T-cell (primary cell): ENCODE data around the gene DAZL. TPM values are rescaled to one million over a fixed set of nuclear protein-coding genes. Genes with fewer than 3 reads are reported as not detected.

Source experiments
- ATAC-seq, 4 experiments: fragments of 200-7000 bp in 3 of 4; fragments of 150-1000 bp in 1 of 4; cut with Tn5 transposase; replicated peaks in 1 of 4; 1 replicate in 3 of 4; 2 replicates in 1 of 4; pipeline ENCODE4 v1.10.0; 2021; ENCODE audit warnings: moderate library complexity in 3 of 4, mild to moderate bottlenecking in 2 of 4, moderate number of reproducible peaks in 1 of 4
- CTCF ChIA-PET, 2 donors: fragments of 300-600 bp; sonication (Branson Sonifier 250); formaldehyde crosslinking; loops; one replicate each; lab custom pipeline; 2022; ENCODE audit warnings: antibody characterized with exemption in 2 of 2; lab: Charles Lee
- POLR2A ChIA-PET, 2 donors: fragments of 300-600 bp; sonication (Branson Sonifier 250); formaldehyde crosslinking; loops; one replicate each; lab custom pipeline; 2022; ENCODE audit warnings: antibody characterized with exemption in 2 of 2; lab: Charles Lee
- DNase-seq, 35 experiments: peaks; one replicate each; pipeline versions ENCODE4 v3.0.0 to v3.0.0-alpha.2; 2013 to 2023
- H3K27ac ChIP-seq: one replicate; pipeline ENCODE4 v1.5.1; 2013; ENCODE audit warnings: low read length
- H3K27me3 ChIP-seq, 2 experiments: replicated peaks in 1 of 2; 1 replicate in 1 of 2; 2 replicates in 1 of 2; pipeline versions ENCODE4 v1.6.1 to v1.7.0; 2013; ENCODE audit warnings: low read length in 1 of 2, mixed read lengths in 1 of 2; ENCODE audit not compliant: control insufficient read depth in 2 of 2, insufficient read depth in 2 of 2; ENCODE audit errors: extremely low read depth in 1 of 2
- H3K36me3 ChIP-seq, 2 donors: 1 replicate in 1 of 2; 2 replicates in 1 of 2; pipeline versions ENCODE4 v1.6.1 to v1.7.0; 2013; ENCODE audit warnings: low read length in 1 of 2; ENCODE audit not compliant: control insufficient read depth in 2 of 2, insufficient read depth in 1 of 2; ENCODE audit errors: extremely low read depth in 1 of 2
- H3K4me1 ChIP-seq, 2 experiments: 1 replicate in 1 of 2; 2 replicates in 1 of 2; pipeline versions ENCODE4 v1.6.1 to v1.7.0; 2013; ENCODE audit warnings: low read length in 2 of 2, mixed read lengths in 1 of 2; ENCODE audit not compliant: insufficient read depth in 2 of 2, control insufficient read depth in 1 of 2; ENCODE audit errors: extremely low read depth in 1 of 2
- H3K4me3 ChIP-seq, 2 donors: 1 replicate in 1 of 2; 2 replicates in 1 of 2; pipeline versions ENCODE4 v1.5.1 to v1.7.0; 2013; ENCODE audit warnings: mild to moderate bottlenecking in 2 of 2, low read length in 1 of 2, moderate library complexity in 1 of 2; ENCODE audit not compliant: control insufficient read depth in 1 of 2; ENCODE audit errors: extremely low read depth in 1 of 2
- H3K9me3 ChIP-seq: 2 replicates; pipeline ENCODE4 v1.7.0; 2013
- H3K27ac Mint-ChIP-seq, 2 donors: one replicate each; pipeline ENCODE4 v1.8.0; 2020 to 2021; ENCODE audit warnings: mild to moderate bottlenecking in 2 of 2, mixed read lengths in 2 of 2
- H3K27me3 Mint-ChIP-seq, 2 donors: one replicate each; pipeline ENCODE4 v1.8.0; 2021 to 2022; ENCODE audit warnings: mixed read lengths in 2 of 2
- H3K36me3 Mint-ChIP-seq: one replicate; pipeline ENCODE4 v1.8.0; 2021; ENCODE audit warnings: mixed read lengths
- H3K4me1 Mint-ChIP-seq, 3 donors: one replicate each; pipeline ENCODE4 v1.8.0; 2020 to 2022; ENCODE audit warnings: mixed read lengths in 3 of 3, mild to moderate bottlenecking in 1 of 3
- H3K4me3 Mint-ChIP-seq, 3 donors: one replicate each; pipeline ENCODE4 v1.8.0; 2020 to 2022; ENCODE audit warnings: mild to moderate bottlenecking in 3 of 3, mixed read lengths in 3 of 3, moderate library complexity in 3 of 3
- H3K9me3 Mint-ChIP-seq, 3 donors: one replicate each; pipeline ENCODE4 v1.8.0; 2020 to 2022; ENCODE audit warnings: mixed read lengths in 3 of 3
- WGBS: methylation state at CpG from one replicate; pipeline ENCODE4 v1.1.5; 2013; ENCODE audit warnings: missing lambda C conversion rate; ENCODE audit not compliant: insufficient coverage; 5-methylcytosine and 5-hydroxymethylcytosine counted together
- total RNA-seq, 35 experiments: library from RNA in 6 of 35; stranded (reverse) in 6 of 35; fragments of 120-200 nt in 1 of 35; gene quantifications; one replicate each; pipeline versions ENCODE4 v1.2.1 to v1.2.4 and lab custom pipeline; 2013 to 2026

The DAZL gene
- total RNA-seq, 5 donors from 2014 or later (not counting 1 experiment from before 2014, with no cell fraction given): not detected

GRCh38 chr3:16587681-16588060, 17.6 kb downstream of the DAZL start:
- Histone ChIP-seq H3K4me3 (no peak overlapping the region), H3K9me3 (no peaks in the 10 kb centered on the region), H3K27ac (no peak overlapping the region), H3K27me3 (no peaks in the 10 kb centered on the region), H3K36me3 (no peaks in the 10 kb centered on the region), H3K4me1 (no peaks in the 10 kb centered on the region)
- H3K27ac Mint-ChIP-seq: no peak overlapping the region
- peaks cover 0 to 7% (median 3%) of the 10 kb centered on the region in 3 donors for H3K4me1 Mint-ChIP-seq
- ATAC-seq (no peak), DNase-seq (no peak)
- H3K4me3 Mint-ChIP-seq: no peak overlapping the region
- peaks cover 0 to 3% of the 10 kb centered on the region in 2 donors for H3K27me3 Mint-ChIP-seq
- ChIA-PET CTCF (interaction anchor here (0.7 to 1.1 kb wide), 3 partner anchors 12 to 642 kb away, joined by 3 read pairs; no protein-coding TSS in a partner anchor), POLR2A (no interaction called here)
- H3K36me3 Mint-ChIP-seq: no peaks in the 10 kb centered on the region
- H3K9me3 Mint-ChIP-seq: no peaks in the 10 kb centered on the region

DNA sequence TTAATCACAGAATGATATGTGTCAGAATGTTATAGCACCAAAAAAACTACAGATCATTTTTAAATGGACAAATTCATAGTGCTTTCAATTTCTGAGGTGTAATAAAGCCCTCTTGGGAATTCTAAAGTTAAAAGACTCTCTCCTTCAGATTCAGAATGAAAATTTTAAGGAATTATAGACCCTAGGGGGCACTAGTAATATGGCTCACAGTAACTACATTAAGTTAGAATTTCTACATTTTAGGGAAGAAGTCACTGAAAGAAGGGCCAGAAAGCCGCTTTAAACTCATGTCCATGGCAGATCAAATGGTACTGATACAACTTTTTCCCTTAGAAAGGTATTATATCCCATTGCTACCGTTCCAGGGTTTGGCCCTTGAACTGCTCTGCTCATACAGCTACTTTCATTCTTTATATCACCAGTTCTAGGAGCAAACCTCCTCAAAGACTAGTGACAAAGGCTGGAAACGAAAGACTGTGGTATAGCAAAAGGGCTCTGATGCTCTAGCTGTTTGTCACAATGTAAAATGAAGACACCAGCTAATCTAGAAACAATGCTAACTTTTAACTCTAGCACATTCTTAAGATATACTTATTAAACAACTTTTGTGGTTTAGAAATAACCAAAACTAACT, 18.1 kb downstream of the DAZL start:
- H3K36me3 ChIP-seq: no peaks in the 10 kb centered on the region
- no peaks in the 10 kb centered on the region for H3K27me3 ChIP-seq
- DNase-seq (no peak), ATAC-seq (no peak)
- POLR2A ChIA-PET: no interaction called here
- Mint-ChIP-seq H3K27ac (no peak overlapping the region), H3K4me3 (no peak overlapping the region), H3K27me3 (peaks cover 0 to 3% of the 10 kb centered on the region in 2 donors), H3K36me3 (no peaks in the 10 kb centered on the region), H3K4me1 (peaks cover 0 to 7% (median 3%) of the 10 kb centered on the region in 3 donors), H3K9me3 (no peaks in the 10 kb centered on the region)
- CTCF ChIA-PET: interaction anchor here (0.5 to 1.1 kb wide), 3 partner anchors 13 to 642 kb away, joined by 3 to 9 read pairs (median 3); no protein-coding TSS in a partner anchor
- no CpG with 5 or more reads among the region's 3 CpGs for WGBS
- H3K4me3 ChIP-seq: no peak overlapping the region
- no peaks in the 10 kb centered on the region for H3K4me1 ChIP-seq
- H3K9me3 ChIP-seq: no peaks in the 10 kb centered on the region
- no peak overlapping the region for H3K27ac ChIP-seq

GRCh38 chr3:16584880-16585279, 20.3 kb downstream of the DAZL start:
- Mint-ChIP-seq H3K27me3 (no peaks in the 10 kb centered on the region), H3K27ac (no peak overlapping the region), H3K36me3 (no peaks in the 10 kb centered on the region), H3K4me1 (peaks cover 0 to 5% (median under 1%) of the 10 kb centered on the region in 3 donors), H3K9me3 (no peaks in the 10 kb centered on the region), H3K4me3 (no peak overlapping the region)
- no peak overlapping the region for H3K27ac ChIP-seq
- ATAC-seq: no peak
- H3K4me1 ChIP-seq: no peaks in the 10 kb centered on the region
- H3K4me3 ChIP-seq: no peak overlapping the region
- no peaks in the 10 kb centered on the region for H3K36me3 ChIP-seq
- no peaks in the 10 kb centered on the region for H3K9me3 ChIP-seq
- no peaks in the 10 kb centered on the region for H3K27me3 ChIP-seq
- ChIA-PET CTCF (no interaction called here), POLR2A (no interaction called here)
- no CpG with 5 or more reads among the region's 2 CpGs for WGBS
- DNase-seq: no peak

DNA sequence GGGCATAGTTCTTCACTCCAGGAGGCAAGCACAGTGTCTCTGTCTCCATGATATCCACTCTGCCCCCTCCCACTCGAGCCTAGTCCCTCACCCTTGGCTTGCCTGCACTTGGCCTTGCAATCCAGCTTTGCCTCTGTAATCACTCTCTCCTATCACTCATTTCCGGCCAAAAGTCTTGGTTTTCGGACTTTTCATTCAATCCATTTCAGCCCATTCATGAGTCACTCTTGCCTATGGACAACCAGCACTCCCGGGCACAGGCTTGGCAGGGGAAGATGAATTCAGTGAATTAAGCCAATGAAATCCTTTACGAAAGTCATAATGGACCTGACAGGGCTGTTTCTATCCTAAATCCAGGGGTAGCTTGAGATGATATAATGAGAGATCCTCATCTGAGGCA, 21.7 kb downstream of the DAZL start:
- ChIA-PET POLR2A (no interaction called here), CTCF (no interaction called here)
- Histone ChIP-seq H3K27ac (no peak overlapping the region), H3K27me3 (no peaks in the 10 kb centered on the region), H3K4me1 (no peaks in the 10 kb centered on the region), H3K9me3 (no peaks in the 10 kb centered on the region), H3K4me3 (no peak overlapping the region), H3K36me3 (no peaks in the 10 kb centered on the region)
- Mint-ChIP-seq H3K36me3 (no peaks in the 10 kb centered on the region), H3K9me3 (no peaks in the 10 kb centered on the region), H3K4me3 (no peak overlapping the region), H3K27ac (no peak overlapping the region), H3K27me3 (no peaks in the 10 kb centered on the region), H3K4me1 (no peaks in the 10 kb centered on the region)
- ATAC-seq (no peak), DNase-seq (no peak)
- WGBS: 86% methylated on average over 3 of the region's 5 CpGs

- Mint-ChIP-seq H3K4me1 (no peaks in the 10 kb centered on the region), H3K36me3 (no peaks in the 10 kb centered on the region), H3K9me3 (no peaks in the 10 kb centered on the region), H3K27me3 (peaks cover 4 to 8% of the 10 kb centered on the region in 2 donors), H3K27ac (no peak overlapping the region), H3K4me3 (no peak overlapping the region)
- H3K4me3 ChIP-seq: no peak overlapping the region
- CTCF ChIA-PET: no interaction called here
- ATAC-seq (no peak), DNase-seq (no peak)
- POLR2A ChIA-PET: no interaction called here
- H3K27ac ChIP-seq: no peak overlapping the region
- H3K4me1 ChIP-seq: no peaks in the 10 kb centered on the region
- no peaks in the 10 kb centered on the region for H3K27me3 ChIP-seq
- 100% methylated on average over 3 of the region's 4 CpGs for WGBS
- H3K36me3 ChIP-seq: no peaks in the 10 kb centered on the region
- H3K9me3 ChIP-seq: no peaks in the 10 kb centered on the region
Observed at GRCh38 chr3:16570113-16570512, 35.1 kb downstream of the DAZL start.

DNA sequence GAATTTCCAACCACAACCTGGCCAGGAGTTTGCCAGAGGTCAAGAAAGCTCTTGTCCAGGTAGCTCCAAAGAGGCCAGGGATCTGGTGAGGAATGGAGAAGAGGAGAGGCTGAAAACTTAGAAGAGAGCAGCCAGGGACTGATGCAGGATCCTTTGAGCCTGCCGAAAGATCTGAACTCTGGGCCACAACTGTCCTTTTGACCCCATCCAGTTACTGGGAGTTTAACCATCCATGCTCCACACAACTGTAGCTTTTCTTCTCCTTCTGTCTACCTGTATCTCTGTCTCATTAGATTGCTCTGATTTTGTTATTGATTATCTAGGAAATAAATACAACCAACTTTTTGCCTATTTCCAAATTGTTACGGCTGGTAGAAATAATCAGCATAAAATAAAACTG, 36.7 kb downstream of the DAZL start:
- Histone ChIP-seq H3K36me3 (no peaks in the 10 kb centered on the region), H3K4me1 (no peaks in the 10 kb centered on the region), H3K4me3 (no peak overlapping the region), H3K27me3 (no peaks in the 10 kb centered on the region), H3K27ac (no peak overlapping the region), H3K9me3 (no peaks in the 10 kb centered on the region)
- H3K27ac Mint-ChIP-seq: no peak overlapping the region
- H3K27me3 Mint-ChIP-seq: peaks cover 4 to 8% of the 10 kb centered on the region in 2 donors
- H3K36me3 Mint-ChIP-seq: no peaks in the 10 kb centered on the region
- H3K4me1 Mint-ChIP-seq: no peaks in the 10 kb centered on the region
- no peak for DNase-seq
- H3K9me3 Mint-ChIP-seq: no peaks in the 10 kb centered on the region
- CTCF ChIA-PET: interaction anchor here in 1 of 2 donors (0.7 kb wide), 1 partner anchor 204 kb away, joined by 3 read pairs; no protein-coding TSS in a partner anchor
- no peak overlapping the region for H3K4me3 Mint-ChIP-seq
- POLR2A ChIA-PET: no interaction called here
- no peak for ATAC-seq
- no CpG with 5 or more reads among the region's 2 CpGs for WGBS
